Hypothalamus (tissue), 51 donors: Measurements from ENCODE around the gene SEMA4D.
"Not testable (repeated sequence)": the region's sequence is repeated elsewhere in the genome, so short reads cannot be mapped to it uniquely, and the experiment has no call there.

ENCODE experiments used
- DNase-seq, 51 donors: peaks; one replicate each; lab custom pipeline; 2025; lab: John Stamatoyannopoulos, UW

The SEMA4D gene

DNA sequence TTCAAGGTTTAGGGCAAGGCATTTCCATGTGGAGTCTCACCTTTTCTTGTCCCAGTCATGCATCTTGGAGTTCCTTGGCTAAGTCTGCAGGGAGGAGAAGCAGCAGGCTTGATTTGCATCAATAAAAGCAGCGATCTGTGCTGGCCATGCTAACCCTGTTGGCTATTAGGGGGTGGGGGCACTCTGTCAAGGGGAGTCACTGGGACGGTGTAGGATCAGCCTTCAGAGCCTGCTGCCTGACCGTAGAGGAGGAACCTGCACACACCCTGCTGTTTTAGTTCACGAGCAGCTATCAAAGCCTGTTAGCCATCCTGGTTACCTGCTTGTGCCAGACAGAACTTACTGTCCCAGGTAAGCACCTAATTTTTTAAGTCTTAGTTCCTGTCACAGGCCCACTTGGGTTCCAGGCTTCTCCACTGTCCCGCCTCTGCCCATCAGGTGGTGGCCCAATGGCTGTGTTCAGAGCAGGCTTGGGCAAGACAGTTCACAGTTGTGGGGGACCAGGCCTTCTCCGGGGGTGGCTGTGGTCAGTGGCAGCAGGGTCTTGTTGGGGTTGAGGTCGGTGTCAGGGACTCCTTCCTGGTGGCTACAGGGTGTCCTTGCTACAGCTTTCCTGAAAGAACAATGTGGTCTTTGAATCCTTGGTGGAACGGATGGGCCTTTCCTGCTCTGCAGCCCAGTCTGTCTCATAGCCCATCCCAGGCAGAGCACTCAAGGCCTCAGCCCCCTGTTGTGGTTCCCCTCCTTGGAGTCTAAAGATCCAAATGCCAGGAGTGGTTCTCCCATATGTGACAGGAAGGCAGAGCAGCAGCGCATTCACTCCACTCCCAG, 135.9 kb downstream of the SEMA4D start:
- no peak for DNase-seq

DNA sequence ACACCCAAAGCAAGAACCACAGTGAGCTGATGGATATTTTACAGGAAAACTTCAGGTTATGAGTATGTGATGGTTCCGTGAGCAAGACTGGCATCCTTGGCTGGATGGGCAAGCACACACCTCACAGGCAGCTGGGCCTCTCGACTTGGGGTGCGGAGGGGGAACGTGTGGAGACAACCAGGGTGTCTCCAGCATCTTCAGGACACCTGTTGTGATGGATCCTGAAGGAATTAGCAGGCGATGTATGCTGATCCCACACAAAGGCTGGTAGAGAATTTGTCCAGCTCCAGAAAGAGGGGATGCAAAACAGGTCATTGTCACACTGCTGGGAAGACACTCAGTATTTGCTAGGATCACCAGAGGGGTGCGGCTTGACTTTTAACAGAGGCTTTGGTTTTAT, 136.9 kb downstream of the SEMA4D start:
- DNase-seq: no peak

DNA sequence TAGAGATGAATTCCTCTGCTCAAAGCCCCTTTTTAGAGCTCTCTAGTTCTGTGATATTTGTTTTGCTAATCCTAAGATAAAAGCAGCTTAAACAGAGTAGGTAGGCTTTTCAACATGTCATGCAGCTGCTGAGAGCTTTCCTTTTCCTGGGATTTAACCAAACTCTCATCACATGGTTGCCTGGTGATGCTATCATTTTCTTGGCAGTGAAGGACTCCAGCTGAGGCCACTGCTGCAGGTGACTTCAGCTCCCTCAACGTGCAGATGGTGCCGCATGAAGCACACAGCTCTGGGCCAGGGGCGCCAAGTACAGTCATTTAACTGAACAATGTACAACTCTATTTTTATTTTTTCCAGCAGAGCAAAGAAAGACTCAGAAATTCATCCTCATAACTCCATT, 137.4 kb downstream of the SEMA4D start:
- peak in 5 of 51 donors; percentile 13 to 37 (median 18) for DNase-seq

DNA sequence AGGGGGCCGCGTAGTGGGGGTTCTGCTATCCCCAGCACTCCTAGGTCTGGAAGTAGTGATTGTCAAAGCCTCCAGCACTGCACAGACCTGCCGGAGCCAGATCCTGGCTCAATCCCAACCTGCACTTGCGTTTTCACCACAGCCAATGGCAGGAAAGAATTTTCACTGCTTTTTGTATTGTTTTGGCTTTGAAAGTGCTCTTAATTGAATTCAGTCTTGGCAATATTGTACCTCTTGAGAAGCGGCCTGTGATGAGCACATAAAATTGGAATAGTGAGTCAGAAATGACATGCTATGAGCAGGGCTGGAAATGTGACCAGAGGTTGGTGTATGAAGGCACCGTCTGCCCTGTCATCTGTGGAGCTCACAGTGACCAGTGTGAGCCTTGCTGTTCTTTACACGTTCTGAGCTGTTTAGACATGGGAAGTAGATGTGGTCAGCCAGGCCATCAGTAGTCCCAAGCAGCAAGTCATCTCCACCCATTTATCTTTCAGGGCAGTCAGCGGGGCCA, 138.1 kb downstream of the SEMA4D start:
- DNase-seq: peak in 2 of 51 donors; percentile 29 to 32

DNA sequence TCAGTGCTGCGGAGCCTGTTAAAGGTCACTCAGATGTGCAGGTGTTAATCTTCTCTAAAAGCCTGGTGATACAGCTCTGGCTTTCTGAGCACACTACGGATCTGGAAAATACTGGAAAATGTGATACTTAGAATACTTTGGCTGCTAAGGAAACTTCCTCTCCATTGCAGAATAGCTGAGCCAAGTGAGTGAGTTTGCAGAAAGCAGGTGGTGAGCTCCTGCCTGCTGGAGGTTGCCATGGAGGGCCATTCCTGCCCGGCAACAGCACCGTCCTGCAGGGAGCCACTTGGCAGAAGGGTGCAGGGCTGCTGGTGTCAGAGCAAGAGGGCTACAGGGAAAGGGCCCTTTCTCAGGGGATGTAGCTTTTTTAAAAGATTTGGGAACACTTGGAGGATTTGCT, 138.9 kb downstream of the SEMA4D start:
- peak in 25 of 51 donors; percentile 8 to 73 (median 42) for DNase-seq

DNA sequence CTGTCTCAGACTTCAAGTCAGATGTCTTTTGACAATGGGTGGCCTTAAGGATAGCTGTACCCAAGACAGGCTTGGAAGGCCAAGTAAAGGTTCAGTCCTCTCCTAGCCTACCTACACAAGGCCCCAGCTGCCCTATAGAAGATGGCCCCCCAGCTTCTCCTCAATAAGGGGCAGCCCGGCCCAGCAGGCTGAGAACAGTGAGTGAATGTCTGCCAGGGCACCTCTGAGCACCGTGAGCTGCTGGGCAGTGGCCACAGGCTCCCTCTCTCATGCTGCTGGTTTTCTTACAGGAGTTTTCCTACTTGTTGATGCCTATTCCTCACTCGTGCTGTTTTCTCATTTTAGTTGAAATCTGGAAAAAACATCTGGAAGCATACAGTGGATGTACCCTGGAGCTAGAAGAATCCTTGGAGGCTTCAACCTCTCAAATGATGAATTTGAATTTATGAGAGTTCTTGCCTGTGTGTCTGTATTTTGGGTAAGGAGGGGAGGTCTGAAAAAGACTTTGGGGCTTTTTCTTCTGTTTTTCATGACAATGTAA, 139.5 kb downstream of the SEMA4D start:
- no peak for DNase-seq

DNA sequence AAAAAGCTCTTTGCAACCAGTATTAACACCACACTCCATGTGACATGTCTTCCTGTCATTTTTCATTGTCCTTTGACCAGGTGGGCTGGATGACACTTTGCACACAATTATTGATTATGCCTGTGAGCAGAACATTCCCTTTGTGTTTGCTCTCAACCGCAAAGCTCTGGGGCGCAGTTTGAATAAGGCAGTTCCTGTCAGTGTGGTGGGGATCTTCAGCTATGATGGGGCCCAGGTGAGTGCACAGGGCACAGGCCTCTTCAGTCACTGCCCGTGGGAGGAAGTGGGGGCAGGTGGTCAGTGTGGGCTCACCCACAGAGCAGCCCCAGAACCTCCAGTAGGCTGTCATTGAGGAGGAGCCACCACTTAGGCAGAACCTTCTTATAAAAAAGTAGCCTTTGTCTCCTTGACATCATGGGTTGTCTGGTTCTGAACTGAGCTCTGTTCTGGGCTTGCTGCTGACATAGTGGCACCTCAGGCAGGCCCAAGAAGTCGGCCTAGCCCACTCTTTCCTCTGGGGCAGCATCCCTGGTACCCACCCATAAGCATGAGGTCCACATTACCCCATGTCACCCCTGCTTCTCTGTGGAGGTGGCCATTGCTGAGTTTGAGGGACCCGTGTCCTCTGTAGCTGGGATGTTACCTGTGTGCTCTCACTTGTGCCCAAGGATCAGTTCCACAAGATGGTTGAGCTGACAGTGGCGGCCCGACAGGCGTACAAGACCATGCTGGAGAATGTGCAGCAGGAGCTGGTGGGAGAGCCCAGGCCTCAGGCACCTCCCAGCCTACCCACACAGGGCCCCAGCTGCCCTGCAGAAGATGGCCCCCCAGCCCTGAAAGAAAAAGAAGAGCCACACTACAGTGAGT, 140.3 kb downstream of the SEMA4D start:
- no peak for DNase-seq

DNA sequence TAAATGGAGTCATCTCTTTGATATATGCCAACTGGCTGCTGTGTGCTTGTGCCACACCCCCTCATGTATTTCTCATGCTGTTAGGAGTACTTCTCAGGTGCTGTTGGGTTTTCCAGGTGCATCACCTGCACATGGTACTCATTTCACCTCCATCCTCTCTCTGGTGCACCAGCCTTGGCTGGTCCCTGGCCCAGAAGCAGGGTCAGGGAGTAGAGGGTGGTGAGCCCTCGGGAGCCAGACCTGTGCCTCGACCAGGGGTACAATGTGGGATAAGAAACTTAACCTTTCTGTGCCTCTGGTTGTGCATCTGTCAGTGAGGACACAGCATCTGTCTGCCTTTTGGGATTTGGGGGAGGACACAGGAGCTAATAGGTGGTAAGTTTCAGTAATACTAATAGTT, 141.1 kb downstream of the SEMA4D start:
- no peak for DNase-seq

DNA sequence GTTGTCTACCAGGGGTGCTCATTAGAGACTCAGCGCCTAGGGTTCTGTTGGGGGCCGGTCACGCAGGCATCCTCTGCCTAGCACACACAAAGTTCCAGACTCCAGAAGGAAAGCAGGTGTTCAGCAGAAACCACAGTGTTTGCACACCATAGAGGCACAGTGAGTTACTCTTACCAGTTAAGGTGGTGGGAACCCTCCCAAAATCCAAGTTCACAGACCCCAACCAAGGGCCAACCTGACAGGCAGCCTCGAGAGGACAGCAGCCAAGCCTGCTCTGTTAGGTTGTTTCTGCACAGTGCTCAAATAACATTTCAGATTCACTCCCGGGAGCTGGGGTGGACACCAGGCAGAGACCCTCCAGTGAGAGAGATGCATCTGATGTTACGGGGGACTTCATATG, 143.4 kb downstream of the SEMA4D start:
- DNase-seq: no peak

DNA sequence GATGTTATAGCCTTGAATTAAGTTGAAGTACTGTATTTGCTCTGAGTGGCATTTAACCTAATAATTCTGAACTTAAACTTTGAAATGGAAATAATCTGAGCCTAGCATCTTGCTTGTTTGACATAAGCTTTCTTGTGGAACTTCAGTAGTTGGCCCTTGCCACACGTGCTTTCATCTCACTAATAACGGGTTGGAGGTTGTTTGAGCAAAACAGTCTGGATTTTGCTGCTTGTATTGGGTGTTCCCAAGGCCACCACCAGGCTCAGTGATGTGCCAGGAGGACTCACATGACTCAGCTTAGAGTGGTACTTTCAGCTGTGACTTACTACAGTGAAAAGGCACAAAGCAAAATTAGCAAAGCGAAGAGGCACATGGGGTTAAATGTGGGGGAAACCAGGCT, 143.9 kb downstream of the SEMA4D start:
- no peak for DNase-seq

DNA sequence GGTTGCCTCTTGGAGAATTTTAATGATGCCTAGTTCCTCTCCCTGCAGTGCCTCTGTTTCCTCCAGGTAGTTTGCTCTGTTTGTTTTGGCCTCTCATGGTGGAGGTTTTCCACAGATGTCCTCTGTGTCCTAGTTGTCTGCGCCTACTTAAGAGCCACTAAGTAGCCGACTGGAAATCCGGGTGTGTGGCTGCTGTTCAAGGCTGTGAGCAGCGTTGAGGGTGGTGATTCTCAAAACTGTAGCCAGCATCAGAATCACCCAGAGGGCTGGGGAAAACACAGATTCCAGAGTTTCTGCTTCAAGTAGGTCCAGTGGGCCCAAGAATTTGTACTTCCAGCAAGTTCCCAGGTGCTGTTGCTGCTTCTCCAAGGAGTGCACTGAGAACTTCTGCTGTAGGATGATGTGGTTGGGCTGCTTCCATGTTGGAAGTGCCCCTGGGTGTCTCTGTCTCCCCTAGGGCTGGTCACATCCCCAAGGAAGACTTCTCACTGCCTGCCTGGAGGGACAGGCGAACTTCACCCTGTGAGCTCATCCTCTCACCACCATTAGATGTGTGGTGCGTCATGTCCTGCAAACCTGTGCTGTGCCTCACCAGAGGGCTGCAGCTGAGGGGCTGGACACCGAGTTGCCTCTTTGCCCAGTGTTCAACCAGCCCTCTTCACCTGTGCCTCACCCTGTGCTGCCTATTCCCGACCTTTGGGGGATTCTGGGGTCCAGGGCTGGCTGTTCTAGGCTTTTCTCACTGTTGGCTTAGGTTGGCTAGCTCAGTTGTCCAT, 144.9 kb downstream of the SEMA4D start:
- no peak for DNase-seq

DNA sequence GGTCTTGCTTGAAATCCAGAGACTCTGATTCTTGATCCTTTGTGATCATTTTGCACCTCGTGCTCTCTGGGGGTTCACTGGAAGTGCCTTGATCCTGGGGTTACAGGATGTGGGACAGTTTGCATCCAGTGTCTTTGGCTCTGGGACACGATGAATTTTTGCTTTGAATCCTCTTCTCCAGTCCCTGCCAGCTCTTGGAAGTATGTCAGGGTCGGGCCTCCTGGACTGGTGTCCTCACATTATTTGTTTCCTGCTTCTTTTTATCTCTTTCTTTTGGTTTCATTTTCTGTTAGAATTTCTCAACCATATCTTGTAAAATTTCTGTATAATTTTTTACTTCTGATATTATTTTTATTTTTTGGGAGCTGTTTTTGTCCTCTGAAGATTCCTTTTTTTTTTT, 145.5 kb downstream of the SEMA4D start:
- DNase-seq: no peak

DNA sequence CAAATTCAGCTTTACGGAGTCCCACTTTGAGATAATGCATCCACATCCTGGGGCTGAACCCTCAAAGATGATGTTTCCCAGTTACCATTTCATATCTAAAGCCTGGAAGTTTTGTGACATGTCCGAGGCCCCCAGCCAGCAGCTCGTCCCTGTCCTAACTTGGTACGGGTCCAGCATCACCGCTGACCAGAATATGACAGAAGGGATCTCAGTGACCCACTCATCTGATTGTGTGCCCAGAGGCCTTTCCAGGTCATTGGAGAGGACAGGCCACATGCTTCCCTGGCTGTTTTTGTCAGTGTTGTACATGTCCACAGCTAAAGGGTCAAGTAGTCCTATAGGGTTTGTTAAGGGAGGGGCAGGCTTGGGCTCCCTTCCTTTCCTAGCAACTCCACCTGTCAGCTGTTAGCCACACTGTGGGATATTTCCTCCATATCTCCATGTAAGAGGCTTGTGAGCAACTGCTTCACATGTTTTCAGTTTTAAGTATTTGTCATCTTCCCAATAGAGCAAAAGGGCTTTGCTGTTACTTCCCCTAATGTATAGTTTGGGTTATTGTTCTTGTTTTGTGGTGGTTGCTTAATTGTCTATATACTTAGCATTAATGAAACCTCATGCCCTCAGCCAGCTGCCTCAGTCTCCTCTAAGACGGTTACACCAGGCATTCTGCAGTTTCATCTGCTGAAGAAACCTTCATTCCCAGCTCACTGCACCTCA, 146.2 kb downstream of the SEMA4D start:
- no peak for DNase-seq

DNA sequence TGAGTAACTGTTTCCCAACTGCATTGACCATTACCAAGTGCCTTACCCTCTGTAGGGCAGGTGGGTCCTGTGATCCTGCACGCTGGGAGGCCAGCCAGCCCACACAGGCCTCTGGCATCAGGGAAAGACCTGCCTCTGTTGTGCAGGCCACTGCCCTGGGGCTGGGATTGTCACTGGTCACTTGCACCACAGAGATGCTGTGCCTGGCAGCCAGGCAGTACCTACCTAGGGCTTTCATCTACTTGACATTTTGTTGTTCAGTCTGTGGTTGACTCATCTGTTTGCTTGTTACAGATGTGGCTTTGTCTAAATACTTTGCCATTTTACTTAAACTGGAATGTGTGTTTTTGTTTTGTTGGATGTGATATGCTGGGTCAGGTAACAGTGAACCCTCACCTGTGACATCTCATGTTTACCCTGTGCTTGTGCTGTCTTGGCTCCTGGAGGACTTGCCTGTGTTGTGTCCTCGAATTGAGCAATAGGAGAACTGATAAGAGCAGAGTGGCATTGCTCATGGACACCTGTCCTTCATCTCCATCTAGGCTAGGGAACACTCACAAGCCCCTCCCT, 146.8 kb downstream of the SEMA4D start:
- no peak for DNase-seq

DNA sequence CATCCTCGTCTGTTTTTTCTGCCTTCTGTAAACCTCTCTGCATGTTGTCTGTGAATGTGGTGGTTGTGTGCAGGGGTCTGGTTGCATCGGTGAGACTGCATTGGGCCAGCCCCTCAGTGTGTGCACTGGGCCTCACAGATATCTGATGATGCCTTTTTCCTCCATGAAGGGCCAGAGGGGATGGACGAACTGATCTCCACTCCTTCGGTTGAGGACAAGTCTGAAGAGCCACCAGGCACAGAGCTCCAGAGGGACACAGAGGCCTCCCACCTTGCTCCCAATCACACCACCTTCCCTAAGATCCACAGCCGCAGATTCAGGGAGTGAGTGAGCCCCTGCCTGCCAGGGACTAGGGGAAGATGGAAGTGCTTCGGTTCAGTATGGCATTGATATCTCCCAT, 148.3 kb downstream of the SEMA4D start:
- DNase-seq: no peak

DNA sequence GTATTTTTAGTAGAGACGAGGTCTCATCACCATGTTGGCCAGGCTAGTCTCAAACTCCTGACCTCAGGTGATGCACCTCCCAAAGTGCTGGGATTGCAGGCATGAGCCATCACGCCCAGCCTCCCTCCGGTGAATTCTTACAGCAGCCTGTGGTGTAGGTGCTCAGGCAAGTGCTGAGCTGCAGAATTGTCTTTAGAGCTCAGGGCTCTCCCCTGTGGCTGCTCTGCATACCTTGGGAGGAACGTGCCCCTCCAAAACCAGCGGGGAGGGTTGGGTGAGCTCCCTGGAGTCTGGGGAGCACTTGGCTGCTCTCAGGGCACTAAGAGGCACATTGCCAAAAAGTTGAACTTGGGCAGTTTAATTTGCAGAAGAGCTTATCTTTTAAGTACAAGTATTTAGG, 150.3 kb downstream of the SEMA4D start:
- no peak for DNase-seq

DNA sequence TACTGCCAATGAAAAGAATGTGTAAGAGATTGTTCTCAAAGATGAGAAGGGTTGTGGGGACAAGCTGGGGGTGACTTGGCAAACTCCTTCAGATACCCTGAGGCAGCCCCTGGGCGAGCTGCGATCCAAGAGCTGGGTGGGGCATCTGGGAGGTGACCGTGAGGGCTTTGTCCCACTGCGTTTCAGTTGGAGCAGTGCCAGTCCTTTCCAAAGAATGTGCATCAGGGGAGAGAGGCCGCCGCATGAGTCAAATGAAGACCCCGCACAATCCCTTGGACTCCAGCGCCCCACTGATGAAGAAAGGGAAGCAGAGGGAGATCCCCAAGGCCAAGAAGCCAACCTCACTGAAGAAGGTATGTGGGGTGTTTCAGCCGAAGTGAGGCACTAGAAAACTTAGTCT, 151.2 kb downstream of the SEMA4D start:
- DNase-seq: no peak

DNA sequence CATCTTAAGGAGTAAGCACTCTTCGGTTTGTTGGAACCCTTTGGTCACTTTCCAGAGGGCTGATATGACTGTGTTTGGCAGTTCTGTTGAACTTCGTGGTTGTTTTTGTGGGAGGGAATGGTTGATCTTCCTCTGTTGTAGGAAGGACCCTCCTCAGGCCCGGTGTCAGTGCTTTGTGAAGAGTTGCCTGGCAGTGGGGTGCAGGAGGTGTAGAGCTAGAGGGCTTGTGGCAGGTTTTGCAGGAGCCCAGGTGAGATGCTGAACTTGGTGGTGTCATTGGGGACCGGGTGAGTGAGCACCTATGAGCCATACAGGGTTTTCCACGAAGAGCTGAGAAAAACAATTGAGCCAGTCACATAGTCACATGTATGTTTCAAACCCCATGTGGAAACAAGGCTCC, 152.4 kb downstream of the SEMA4D start:
- DNase-seq: no peak

DNA sequence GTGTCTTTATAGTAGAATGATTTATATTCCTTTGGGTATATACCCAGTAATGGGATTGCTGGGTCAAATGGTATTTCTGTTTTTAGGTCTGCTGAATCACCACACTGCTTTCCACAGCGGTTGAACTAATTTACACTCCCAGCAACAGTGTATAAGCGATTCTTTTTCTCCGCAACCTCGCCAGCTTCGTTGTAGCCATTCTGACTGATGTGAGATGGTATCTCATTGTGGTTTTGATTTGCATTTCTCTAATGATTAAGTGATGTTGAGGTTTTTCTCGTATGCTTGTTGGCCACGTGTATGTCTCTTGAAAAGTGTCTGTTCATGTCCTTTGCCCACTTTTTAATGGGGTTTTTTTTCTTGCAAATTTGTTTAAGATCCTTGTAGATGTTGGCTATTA, 154.1 kb downstream of the SEMA4D start:
- DNase-seq: not testable (repeated sequence)

DNA sequence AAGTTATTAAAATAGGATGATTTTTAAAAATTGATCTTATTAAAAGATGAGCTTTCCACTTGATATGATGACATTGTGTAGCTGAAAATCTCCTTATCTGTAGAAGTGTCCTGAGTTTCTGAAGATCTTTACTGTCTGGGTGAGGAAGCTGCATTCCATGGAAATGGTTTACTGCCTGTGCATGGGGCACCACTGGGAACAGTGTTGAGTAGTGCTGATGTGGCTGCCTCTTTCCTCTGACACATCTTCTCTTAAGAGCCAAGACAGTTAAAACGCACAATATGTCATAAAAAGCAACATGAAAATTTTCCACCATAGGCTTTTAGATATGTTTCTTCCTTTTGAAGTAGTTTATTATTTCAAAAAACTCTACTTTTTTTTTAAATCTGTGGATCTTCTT, 155.0 kb downstream of the SEMA4D start:
- DNase-seq: no peak
